HL-60/S4 (cell line): ENCODE data around the gene HOXC12.

ENCODE experiments used
- in situ Hi-C: fragments of 300-500 bp; cut with MboI; formaldehyde crosslinking; loops from 2 replicates; pipeline ENCODE4 v1.14.3; 2022; ENCODE audit warnings: low sequenced_read_pairs

The HOXC12 gene

DNA sequence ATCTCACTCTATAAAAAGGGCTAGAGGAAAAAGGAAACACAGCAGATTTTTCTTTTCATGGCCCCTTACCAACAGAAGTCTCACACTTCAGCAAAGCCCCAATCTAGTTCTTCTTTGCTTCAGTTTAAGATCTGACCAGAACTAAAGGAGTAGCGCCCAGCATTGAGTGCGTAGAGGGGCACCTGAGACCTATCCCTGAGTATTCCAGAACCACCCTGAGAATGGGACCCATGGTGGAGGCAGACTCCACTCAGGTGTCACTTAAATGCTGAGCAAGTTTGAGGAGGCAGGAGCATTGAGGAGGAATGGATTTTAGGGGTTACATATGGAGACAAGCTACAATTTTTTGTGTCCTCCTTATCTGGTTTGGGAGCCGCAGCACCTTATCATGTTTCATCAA is 16.4 kb downstream of the HOXC12 start:
- in situ Hi-C loops: no loop called here

DNA sequence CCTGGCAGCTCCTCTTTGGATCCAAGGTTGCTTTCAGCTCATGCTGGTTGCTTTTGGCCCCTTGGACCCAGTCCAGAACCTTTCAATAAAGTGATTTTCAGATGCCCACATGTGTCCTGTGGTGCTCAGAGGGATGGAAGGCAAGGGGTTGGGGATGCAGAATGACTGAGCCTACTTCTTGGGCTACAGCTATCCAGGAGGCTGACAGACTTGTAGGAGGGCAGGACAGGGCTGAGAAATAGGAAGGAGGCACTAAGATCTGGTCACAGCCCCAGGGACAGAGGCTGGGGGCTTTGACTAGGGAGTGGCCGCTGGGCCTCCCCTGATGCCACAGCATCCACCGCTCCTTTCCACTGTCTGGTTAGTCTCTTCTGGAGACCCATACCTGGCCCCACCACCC is 17.0 kb downstream of the HOXC12 start:
- in situ Hi-C loops: no loop called here

DNA sequence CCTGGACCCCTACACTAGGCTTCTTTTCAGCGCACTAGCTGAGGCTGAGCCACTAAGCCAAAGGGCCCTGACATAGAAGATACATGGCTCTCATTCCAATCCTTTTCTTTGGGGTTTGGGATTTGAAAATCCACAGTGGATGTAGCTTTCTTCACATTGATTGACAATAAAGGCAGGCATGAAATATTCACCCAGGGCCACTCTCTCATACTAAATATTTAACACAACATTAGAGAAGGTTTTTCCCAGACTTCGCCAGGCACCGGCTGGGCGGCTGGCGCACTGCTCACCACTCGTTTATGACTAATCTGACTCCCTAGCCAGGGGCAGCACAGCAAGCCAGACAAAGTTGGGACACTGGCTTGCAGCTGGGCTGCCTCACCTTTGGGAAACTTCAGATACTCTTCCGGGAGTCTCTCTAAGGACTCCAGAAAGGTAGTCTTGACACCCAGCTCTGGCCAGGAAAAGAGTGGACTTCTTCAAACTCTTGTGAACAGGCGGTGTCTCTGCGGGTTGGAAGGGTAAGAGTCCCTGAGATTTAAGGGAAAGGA is 17.5 kb downstream of the HOXC12 start:
- in situ Hi-C loops: no loop called here

DNA sequence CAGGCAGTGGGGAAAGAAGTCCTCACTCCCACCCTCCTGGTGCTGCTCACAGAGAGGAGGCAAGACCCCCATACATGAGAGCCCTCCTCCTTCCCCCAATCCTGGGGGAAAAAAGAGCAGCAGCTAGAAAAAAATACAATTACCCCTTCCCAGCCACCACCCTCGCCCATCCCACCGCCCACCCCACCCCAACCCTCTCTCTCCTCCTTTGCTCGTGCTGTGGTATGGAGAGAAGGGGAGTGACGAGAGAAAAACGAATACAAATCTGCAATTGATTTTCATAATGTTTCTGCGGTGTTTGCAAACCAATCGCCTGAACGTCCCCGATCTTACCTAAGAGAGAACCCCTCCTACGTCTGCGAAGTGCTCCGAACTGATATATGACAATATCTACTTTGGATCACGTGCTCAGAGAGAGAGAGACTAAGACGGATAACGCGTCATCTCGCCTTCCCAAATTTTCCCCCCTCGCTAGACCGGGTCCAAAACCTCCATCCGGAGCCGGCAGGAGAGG is 18.1 kb downstream of the HOXC12 start, which contains the start of gene HOXC11:
HOXC11 (plus strand) TSS at position 405 of the 514 bp plus-strand sequence. CDS start 116 bp downstream, outside the sequence.
- in situ Hi-C loops: no loop called here

DNA sequence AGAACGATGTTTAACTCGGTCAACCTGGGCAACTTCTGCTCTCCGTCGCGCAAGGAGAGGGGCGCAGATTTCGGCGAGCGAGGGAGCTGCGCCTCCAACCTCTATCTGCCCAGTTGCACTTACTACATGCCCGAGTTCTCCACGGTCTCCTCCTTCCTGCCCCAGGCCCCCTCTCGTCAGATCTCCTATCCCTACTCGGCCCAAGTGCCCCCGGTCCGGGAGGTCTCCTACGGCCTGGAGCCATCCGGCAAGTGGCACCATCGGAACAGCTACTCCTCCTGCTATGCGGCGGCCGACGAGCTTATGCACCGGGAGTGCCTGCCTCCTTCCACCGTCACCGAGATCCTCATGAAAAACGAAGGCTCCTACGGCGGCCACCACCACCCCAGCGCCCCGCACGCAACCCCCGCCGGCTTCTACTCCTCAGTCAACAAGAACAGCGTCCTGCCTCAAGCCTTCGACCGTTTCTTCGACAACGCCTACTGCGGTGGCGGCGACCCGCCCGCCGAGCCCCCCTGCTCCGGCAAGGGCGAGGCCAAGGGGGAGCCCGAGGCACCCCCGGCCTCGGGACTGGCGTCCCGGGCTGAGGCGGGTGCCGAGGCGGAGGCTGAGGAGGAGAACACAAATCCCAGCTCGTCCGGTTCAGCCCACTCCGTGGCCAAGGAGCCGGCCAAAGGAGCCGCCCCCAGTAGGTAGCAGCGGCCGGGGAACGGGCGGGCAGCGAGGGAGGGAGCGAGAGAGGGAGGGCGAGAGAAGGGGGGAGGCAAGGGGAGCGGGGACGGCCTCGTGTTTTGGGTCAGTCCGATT is 18.7 kb downstream of the HOXC12 start:
- in situ Hi-C loops: no loop called here

DNA sequence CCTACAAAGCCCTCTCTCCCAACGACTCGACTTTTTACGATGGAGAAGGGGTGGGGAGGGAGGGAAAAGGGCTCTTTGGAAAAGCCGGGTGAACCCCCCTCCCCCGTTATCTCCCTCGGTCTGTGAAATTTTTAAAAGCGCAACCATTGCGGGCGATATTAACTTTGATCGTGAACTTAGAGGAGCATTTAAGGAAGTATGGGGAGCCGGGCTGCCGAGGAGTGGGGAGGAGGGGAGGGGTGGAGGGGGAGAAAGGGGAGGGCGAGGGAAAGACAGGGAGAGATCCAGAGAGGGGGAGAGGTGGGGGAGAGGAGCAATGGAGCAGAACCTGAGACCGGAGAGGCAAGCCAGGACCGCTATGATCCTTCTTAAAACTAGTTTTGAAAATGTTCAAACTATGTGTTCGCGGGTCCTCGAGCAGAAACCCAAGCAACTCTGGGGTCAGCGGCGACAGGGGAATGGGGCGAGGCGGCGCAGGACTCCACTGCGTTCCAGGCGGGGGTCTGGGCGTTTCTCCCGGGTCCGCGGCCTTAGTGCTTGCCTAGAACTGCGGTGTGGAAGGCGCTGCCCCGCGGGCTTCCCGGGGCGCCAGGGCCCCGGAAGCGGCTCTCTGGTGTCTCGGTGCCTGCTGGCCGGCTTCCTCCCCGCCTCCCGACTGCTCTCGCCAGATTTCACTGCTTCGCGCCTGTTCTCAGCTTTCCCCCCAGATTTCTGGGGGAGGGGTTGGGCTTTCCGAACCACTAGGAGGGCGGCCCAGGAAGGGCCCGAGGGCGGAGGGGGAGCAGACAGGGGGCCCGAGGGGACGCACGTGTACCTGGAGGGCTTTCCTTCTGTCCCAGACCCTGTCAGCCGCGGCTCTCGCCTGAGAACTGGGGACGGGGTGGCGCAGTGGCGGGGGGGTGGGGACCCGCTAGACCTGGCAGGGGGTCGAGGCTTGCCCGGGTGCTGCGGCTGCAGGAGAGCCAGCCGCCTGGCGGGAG is 19.7 kb downstream of the HOXC12 start, which contains the start of gene HOTAIR:
HOTAIR (minus strand) TSS at position 871 of the 980 bp plus-strand sequence.
- in situ Hi-C loops: no loop called here

DNA sequence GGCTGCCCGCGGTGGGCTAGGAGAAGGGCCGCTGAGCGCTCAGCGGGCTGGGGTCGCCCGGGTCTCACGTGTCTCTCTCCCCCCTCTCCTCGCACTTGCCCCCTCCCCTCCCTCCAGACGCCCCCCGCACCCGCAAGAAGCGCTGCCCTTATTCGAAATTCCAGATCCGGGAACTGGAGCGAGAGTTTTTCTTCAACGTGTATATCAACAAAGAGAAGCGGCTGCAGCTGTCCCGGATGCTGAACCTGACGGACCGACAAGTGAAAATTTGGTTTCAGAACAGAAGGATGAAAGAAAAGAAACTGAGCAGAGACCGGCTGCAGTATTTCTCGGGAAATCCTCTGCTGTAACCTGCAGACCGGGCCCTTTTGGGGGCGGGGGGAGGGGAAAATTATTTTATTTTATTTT is 20.4 kb downstream of the HOXC12 start:
- in situ Hi-C loops: no loop called here

DNA sequence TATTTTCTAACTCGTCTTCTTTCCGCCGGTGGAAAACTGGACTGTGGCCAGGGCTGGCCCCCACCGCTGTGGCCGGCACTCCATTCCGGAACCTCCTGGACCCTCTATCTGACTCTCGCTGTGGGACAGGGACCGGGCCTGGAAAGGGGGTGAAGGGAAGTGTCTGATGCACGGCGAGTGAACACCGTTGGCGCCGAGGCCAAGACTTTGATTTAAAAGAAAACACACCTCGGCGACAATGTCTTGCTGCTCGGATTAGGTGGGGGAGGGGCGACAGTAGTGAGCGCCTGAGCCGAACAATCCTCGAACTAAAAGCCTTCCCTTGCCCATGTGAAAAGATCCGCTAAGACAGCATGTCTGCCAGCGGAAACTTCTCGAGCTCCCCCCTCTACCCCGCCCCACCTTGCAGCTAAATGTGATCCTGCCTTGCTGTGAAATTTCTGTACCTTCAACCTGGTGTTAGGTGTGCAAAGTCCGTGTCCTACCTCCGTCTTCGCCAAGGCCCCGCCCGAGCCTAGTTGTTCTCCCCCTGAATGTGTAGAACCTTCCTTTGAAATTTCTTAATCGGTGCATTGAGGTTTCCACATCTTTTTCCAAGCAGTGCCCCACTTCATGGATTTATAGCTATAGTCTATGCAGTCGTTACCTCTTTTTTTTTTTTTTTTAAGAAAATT is 20.9 kb downstream of the HOXC12 start:
- in situ Hi-C loops: no loop called here

DNA sequence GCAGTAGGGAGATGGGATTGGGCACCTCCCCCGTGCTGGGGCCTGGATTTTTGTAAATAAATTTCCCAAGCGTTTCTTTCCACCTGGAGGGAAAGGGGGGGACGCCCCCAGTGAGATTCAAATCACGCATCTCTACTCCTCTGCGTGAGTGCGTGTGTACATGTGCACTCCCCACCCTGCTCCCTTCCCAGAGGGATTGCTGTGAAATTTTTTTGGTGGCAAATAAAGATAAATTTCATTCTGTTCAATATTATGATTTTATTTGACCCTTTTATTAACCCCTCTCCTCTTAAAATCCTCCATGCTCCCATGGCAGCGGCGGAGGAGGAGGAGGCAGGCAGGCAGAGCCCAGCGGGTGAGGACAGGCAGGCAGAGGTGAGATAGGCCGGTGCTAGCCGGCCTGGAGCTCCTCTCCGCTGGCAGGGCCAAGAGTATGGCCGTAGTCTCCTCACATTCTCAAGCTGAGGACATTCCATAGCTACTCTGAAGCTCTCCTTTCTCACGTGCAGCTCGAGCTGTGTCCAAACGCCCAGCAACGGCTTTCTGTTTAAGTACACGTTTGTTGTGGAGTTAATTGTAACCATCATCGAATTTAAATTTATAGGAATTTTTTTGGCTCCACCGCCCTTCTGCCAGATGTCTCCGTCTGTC is 21.6 kb downstream of the HOXC12 start:
- in situ Hi-C loops: no loop called here

DNA sequence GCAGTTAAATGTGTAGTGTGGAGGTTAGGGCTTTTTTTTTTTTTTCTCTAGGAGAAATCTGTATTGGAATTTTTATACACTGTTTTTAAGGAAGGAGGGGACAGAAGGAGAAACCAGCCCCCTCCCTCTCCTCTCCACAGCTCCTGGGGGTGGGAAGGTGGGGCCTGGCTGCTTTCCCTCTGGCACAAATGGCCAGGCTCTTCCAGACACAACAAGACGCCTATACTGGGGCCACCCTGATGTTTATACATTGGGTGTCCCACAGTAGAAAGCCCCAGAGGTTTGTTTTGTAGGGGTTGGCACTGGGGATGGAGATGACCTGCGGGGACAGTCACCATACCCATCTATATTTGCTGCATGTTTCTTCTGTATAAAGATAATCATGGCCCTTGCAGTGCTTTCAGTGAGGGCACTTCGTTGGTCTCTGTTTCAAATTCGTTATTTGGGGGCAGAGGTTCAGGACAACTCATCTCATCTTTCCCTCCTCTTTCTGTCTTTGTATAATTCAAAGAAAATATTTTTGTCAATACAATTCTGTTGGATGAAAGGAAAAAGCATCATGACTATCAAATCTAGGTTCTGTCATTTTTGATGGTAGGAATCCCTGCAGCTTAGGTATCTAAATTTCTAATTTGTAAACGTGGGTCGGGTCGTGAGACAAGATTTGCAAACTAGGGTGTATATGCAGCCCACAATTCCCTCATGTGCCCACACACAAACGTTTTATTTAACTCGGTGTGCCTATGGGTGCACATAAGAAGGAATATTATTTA is 22.3 kb downstream of the HOXC12 start:
- in situ Hi-C loops: no loop called here

DNA sequence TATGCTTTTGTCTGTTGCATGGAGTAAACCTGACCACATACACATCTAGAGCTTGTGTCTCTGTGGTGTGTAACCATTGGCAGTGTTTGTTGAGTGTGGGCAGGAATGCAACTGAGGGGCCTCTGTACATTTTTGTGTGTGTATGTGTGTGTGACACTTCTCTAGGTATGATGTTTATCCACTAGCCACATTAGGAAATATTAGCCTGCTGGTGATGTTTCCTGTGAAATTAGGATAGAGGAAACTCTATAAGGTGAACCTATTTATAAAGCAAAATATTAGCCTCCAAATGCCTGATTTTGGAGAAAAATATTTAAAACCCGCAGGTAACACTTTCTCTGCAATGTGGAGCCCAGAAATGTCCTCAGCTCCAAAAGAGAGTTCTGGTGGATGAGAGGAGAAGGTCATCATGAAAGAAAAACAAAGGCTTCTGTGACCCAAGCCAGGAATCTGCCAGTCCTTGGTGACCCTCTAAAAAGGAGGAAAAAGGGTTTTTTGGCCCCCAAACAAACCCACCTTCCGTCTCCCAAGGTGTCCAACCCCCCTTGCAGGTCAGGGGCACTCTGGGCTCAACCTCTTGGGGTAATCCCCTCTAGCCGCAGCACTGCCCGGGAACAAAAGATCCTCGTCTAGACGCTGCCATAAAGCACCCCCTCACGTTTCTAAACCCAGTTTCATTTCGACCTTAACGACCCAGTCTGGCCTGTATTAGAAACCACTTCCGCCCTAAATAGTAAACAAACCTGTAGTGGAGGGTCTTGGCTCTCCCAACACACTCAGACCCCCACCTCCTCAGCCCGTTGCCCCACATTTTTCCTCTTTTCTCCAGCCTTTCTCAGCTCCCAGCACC is 23.1 kb downstream of the HOXC12 start:
- in situ Hi-C loops: no loop called here

DNA sequence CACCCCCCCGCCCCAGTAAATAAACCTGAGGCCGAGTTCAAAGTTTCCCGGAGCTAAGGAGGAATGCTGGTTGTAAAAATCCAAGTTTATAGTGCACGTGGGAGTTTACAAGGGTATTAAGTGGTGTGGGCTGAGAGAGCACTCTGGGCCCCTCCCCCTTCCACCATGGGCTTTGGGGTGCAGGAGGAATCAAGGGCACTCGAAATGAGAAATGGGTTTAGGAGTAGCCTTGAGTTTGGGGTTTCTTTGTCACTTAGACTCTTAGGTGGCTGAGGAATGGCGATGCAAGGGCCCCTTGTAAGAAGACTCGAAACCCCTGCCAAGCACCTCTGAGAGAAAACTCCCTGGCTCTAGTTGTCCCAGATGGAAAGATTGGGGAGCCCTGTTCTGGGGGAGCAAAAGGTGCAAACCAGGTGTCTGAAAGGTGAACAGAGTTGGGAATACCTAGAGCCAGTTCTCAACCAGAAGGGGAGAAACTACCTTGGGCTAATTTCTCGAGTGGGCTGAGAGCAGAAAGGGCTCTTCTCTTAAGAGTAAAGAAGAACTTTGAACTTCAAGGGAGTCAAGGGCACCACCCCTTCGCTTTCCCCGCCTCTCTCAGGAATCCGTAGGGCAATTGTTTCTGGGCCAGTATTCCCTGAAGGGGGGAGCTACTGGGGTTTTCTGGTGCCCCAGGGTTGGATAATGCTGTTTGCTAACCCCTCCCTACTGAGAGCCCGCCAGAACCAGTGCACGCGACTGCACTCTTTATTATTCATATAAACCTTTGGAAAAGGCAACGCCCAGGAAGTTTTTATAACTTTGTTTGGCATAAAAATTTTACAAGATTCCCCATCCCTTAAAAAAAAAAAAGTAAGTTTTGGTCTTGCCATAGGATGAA is 24.0 kb downstream of the HOXC12 start:
- in situ Hi-C loops: no loop called here

DNA sequence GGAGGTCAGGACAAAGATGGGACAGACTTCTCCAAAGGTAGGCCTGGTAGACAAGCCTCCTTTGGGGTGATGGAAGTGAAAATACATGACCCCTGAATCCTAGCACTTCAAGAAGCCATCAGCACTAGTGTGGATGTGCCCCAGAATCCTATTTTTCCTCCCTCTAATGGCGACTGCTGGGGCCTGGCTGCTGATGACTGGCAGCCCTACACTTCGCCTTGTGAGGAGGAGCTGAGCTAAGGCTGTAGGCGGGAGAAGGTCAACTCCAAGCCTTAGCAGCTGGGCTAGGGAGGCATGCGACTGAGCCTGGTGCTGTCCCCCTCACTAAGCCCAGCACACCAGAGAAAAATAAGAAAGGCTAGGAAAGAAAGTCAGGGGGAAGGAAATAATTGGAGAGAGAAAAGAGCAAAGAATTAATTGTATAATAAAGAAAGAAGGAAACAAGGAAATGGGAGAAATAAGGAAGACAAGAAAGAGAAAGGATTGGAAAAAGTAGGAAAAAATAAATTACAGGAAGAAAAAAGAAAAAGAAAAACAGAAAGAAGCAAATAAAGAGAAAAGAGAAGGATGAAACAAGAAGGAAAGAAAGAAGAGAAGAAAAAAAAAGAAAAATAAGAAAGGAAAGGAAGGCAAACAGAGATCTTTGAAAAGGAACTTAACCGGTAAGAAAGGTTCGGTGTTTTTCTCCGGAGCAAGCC is 25.6 kb downstream of the HOXC12 start:
- in situ Hi-C loops: no loop called here

DNA sequence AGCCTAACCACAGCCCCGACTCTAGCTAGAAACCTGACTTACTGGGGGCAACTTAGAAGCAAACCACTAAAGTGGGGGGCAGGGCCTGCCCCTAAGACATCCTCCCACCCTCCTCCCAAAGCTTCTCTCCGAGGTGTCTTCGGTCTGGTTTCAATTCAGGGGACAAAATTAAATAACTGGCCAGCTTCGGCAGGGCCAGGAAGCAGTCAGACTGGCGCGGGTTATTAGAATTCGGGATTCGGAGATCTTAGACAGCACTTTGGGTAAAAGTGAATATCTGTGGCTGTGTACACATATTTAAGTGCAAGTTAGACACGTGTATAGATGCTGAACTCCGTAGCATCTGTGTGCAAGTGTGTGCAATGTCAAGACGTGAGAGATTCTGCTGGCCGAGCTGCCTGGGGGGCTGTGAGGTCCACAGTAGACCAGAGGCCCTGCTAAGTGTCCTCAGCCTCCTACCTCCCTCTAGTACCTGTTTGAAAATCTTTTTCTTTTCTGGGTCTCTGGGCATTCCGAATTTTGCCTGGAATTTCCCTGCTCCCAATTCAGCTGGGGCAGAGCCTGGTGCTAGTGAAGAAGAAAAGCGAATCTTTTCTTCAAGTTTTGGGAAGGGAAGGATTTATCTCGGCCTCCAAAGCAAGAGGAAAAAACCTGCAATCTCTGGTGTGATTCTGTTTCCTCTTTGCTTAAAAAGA is 26.2 kb downstream of the HOXC12 start:
- in situ Hi-C loops: no loop called here

DNA sequence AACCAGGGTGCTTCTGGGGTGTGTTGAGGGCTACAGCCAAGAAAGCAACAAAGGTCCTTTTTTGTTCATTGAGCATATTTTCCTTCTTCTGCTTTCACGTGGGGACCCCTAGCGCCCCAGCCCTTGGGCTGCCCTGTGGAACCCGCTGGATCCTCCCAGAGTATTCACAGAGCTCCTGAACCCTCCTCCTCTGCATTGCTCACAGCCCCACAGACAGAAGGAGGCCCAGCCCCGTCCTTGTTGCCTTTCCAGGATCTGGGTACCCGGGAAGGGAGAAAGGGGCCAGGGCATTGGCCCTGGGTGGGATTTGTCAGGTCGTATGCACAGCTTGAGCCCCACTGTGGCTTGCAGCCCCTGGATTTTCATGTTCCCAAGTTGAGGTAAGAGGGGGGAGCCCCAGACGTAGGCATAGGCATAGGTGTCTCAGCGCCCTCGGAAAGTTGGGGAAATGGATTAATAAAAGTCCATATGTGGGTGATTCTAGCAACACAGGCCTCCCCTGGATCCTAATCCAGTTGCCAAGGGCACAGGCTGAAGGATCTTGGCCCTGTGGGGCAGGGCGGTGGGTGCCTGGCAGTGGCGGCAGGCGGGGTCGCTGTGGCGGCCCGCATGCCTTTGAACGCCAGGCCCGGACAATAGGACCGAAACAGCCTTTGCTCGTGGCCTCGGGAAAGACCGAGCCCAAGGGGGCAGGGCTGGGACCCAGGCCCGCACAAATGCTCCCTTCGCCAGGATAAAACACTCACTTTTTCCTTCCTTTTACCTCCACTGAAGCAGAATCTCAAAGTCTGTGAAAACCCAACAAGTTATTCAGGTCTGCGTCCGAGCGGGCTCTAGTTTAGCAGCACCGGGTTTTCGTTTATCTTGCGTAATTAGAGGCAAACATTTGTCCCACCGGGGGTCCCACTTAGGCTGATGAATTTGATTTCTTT is 27.2 kb downstream of the HOXC12 start:
- in situ Hi-C loops: no loop called here
